HepG2 (cell line): ENCODE results near the gene PISD. TPM values are rescaled to one million over a fixed set of nuclear protein-coding genes. Genes with fewer than 3 reads are reported as not detected.

Experiments
- AGO1 ChIP-seq: fragments of 200-400 bp; formaldehyde crosslinking; IDR thresholded peaks from 2 replicates; pipeline ENCODE4 v1.6.1; 2017; ENCODE audit warnings: mild to moderate bottlenecking, low read depth, low read length, moderate library complexity; ENCODE audit not compliant: poor library complexity, severe bottlenecking
- E2F2 ChIP-seq: sonication (generic); formaldehyde crosslinking; IDR thresholded peaks from 2 replicates; pipeline ENCODE4 v1.4.0; 2020; ENCODE audit warnings: missing genetic modification reagents, borderline replicate concordance
- ELF3 ChIP-seq: IDR thresholded peaks from 2 replicates; pipeline ENCODE4 v1.6.1; 2016; ENCODE audit warnings: missing genetic modification reagents, missing compliant biosample characterization
- FOSL2 ChIP-seq: sonication (generic); formaldehyde crosslinking; IDR thresholded peaks from 2 replicates; pipeline ENCODE4 v1.4.0; 2020; ENCODE audit warnings: missing genetic modification reagents
- FOXA1 ChIP-seq, 2 experiments: fragments of 450-650 bp in 1 of 2; sonication (generic) in 1 of 2; formaldehyde crosslinking in 1 of 2; IDR thresholded peaks; 2 replicates each; pipeline versions ENCODE4 v1.4.0 to v1.6.1; 2016 to 2020; ENCODE audit warnings: missing genetic modification reagents in 1 of 2
- KDM5A ChIP-seq: fragments of 200-600 bp; sonication (generic); IDR thresholded peaks from 2 replicates; pipeline ENCODE4 v1.7.0; 2018; ENCODE audit warnings: antibody characterized with exemption, mild to moderate bottlenecking, low read length, borderline replicate concordance
- KLF12 ChIP-seq: sonication (generic); formaldehyde crosslinking; IDR thresholded peaks from 2 replicates; pipeline ENCODE4 v1.4.0; 2020; ENCODE audit warnings: missing genetic modification reagents, borderline replicate concordance
- MBD4 ChIP-seq: IDR thresholded peaks from 2 replicates; pipeline ENCODE4 v1.6.1; 2012; ENCODE audit warnings: low read length, inconsistent platforms, borderline replicate concordance
- MBNL3 ChIP-seq: fragments of 250-450 bp; sonication (Bioruptor Pico); conservative IDR thresholded peaks from 2 replicates; pipeline ENCODE4 v1.8.0; 2022; ENCODE audit warnings: mild to moderate bottlenecking, inconsistent platforms
- MEIS2 ChIP-seq: sonication (generic); formaldehyde crosslinking; IDR thresholded peaks from 2 replicates; pipeline ENCODE4 v1.9.0; 2021; ENCODE audit warnings: mild to moderate bottlenecking, missing genetic modification reagents
- MIER3 ChIP-seq: IDR thresholded peaks from 2 replicates; pipeline ENCODE4 v1.6.1; 2016; ENCODE audit warnings: missing compliant biosample characterization, borderline replicate concordance
- NR2F6 ChIP-seq, 2 experiments: IDR thresholded peaks; 2 replicates each; pipeline ENCODE4 v1.6.1; 2016; ENCODE audit warnings: antibody characterized with exemption in 1 of 2, mild to moderate bottlenecking in 1 of 2
- PHF20 ChIP-seq: sonication (generic); formaldehyde crosslinking; IDR thresholded peaks from 2 replicates; pipeline ENCODE4 v1.5.0; 2020; ENCODE audit warnings: mild to moderate bottlenecking, missing genetic modification reagents
- PHF5A ChIP-seq: IDR thresholded peaks from one replicate; pipeline ENCODE4 v1.6.1; 2018; ENCODE audit warnings: low read depth, missing genetic modification reagents; ENCODE audit not compliant: unreplicated experiment
- POGZ ChIP-seq: sonication (generic); formaldehyde crosslinking; IDR thresholded peaks from 2 replicates; pipeline ENCODE4 v1.4.0; 2020; ENCODE audit warnings: mild to moderate bottlenecking, missing genetic modification reagents
- SAP130 ChIP-seq: IDR thresholded peaks from 2 replicates; pipeline ENCODE4 v1.6.1; 2016; ENCODE audit warnings: low read depth
- THAP11 ChIP-seq: IDR thresholded peaks from 2 replicates; pipeline ENCODE4 v1.6.1; 2016; ENCODE audit warnings: missing biosample characterization, missing genetic modification reagents
- ZNF136 ChIP-seq: sonication (generic); formaldehyde crosslinking; IDR thresholded peaks from 2 replicates; pipeline ENCODE4 v1.8.1; 2022; ENCODE audit warnings: low read depth, mild to moderate bottlenecking, moderate library complexity, missing genetic modification reagents
- ZNF451 ChIP-seq: sonication (generic); formaldehyde crosslinking; IDR thresholded peaks from 2 replicates; pipeline ENCODE4 v1.5.0; 2020; ENCODE audit warnings: mild to moderate bottlenecking, missing genetic modification reagents
- ZNF773 ChIP-seq: sonication (generic); formaldehyde crosslinking; IDR thresholded peaks from 2 replicates; pipeline ENCODE4 v1.4.0; 2020; ENCODE audit warnings: missing genetic modification reagents, borderline replicate concordance
- ZNF777 ChIP-seq: sonication (generic); formaldehyde crosslinking; IDR thresholded peaks from 2 replicates; pipeline ENCODE4 v1.4.0; 2020; ENCODE audit warnings: missing genetic modification reagents
- ZNF780A ChIP-seq: sonication (generic); formaldehyde crosslinking; IDR thresholded peaks from 2 replicates; pipeline ENCODE4 v1.8.0; 2022; ENCODE audit warnings: mild to moderate bottlenecking, missing genetic modification reagents, moderate library complexity
- polyA plus RNA-seq, 8 experiments: library from polyadenylated mRNA; depleted of rRNA in 3 of 8; stranded (reverse) in 7 of 8; unstranded in 1 of 8; fragments of >200 nt; fragmentation: Illumina TruSeq in 4 of 8; extraction: Trizol in 4 of 8; gene quantifications; 2 replicates each; pipeline versions ENCODE4 v1.2.1 to v1.2.3, GENCODE V29; 2011 to 2016; ENCODE audit warnings: low read depth in 4 of 8, missing spikeins in 1 of 8, mixed read lengths in 1 of 8; ENCODE audit not compliant: insufficient read depth in 1 of 8
- total RNA-seq, 5 experiments: library from RNA; depleted of rRNA; stranded (reverse); fragments of >200 nt; fragmentation: Illumina TruSeq; extraction: Trizol; gene quantifications; 2 replicates each; pipeline ENCODE4 v1.2.3, GENCODE V29; 2016; ENCODE audit warnings: low read depth in 1 of 5
- TF ChIP-seq, protein P1 (sequence below): IDR thresholded peaks from 2 replicates; pipeline ENCODE4 v1.6.1; 2016
- TF ChIP-seq, protein P2 (sequence below): IDR thresholded peaks from 2 replicates; pipeline ENCODE4 v1.6.1; 2016; ENCODE audit warnings: missing compliant biosample characterization, missing genetic modification reagents, borderline replicate concordance
- TF ChIP-seq, protein P3 (sequence below): sonication (generic); formaldehyde crosslinking; IDR thresholded peaks from 2 replicates; pipeline ENCODE4 v1.5.0; 2020; ENCODE audit warnings: missing genetic modification reagents, mild to moderate bottlenecking, borderline replicate concordance
- TF ChIP-seq, protein P4 (sequence below): IDR thresholded peaks from 2 replicates; pipeline ENCODE4 v1.6.1; 2012; ENCODE audit warnings: inconsistent platforms

PISD gene
- total and polyA plus RNA-seq, 2 of the 13 experiments (the other 11 are each of a cell fraction or from before 2014, with no cell fraction given) = 30.1 to 47.7 TPM

DNA sequence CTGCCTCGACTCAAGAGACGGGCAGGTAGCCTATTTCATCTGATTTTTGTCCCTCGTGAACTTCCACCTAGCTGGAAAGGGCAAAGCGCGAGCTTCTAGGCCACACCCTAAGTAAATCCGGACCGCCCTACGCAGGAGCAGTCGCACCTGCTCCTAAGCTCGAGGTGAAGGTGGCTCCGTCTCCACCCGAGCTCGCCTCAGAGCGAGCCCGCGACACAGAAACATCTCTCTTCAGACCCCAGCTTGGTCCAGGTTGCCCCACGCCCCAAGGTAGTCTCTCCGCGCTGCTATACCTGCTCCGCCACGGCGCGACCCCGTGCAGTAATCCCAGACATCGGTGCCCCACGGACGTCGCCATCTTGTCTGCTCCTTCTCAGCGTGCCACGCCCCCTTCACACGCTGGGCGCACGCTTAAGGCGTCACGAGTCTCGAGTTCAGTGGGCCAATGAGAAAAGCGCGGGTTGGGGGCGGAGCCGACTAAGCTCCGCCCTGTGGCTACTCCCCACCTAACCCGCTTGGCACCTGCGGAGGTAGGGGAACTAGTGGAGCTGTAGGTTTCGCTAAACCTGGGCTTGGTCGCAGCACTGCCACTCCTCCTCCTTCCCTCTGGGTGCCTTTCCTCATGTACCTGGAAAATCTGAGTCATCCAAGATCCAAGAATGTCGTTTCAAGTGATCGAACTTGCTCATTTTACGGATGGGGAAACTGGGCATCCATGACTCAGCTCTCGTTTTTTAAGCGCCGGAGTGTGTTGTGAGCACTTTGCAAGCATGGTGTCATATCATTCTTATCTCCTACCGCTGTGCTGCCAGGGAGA lies at the start of gene PISD (continued):
- TF ChIP-seq, protein P1, sequence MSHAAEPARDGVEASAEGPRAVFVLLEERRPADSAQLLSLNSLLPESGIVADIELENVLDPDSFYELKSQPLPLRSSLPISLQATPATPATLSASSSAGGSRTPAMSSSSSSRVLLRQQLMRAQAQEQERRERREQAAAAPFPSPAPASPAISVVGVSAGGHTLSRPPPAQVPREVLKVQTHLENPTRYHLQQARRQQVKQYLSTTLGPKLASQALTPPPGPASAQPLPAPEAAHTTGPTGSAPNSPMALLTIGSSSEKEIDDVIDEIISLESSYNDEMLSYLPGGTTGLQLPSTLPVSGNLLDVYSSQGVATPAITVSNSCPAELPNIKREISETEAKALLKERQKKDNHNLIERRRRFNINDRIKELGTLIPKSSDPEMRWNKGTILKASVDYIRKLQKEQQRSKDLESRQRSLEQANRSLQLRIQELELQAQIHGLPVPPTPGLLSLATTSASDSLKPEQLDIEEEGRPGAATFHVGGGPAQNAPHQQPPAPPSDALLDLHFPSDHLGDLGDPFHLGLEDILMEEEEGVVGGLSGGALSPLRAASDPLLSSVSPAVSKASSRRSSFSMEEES (CRISPR knock-in tag) = 0 out of 2 replicates have a peak, but pooled peaks have one; percentile 45
- TF ChIP-seq POGZ (CRISPR knock-in tag) (peak; percentile 85), MBNL3 (CRISPR knock-in tag) (no peak), MBD4 (no peak), PHF5A (CRISPR knock-in tag) (no peak), KDM5A (peak; percentile 98), ZNF780A (CRISPR knock-in tag) (peak; percentile 63; the same call in 1 of the 2 replicates), MIER3 (peak; percentile 78; the same call in 1 of the 2 replicates), KLF12 (CRISPR knock-in tag) (peak; percentile 92), MEIS2 (CRISPR knock-in tag) (peak; percentile 15; the same call in 1 of the 2 replicates), ZNF451 (CRISPR knock-in tag) (peak; percentile 69; the same call in 1 of the 2 replicates), PHF20 (CRISPR knock-in tag) (peak; percentile 95), E2F2 (CRISPR knock-in tag) (no peak), FOXA1 (IDR thresholded peaks at IDR 0.05) (no peak), FOXA1 (CRISPR knock-in tag; IDR thresholded peaks at IDR 0.05) (peak; percentile 1; the same call in 1 of the 2 replicates), ZNF136 (CRISPR knock-in tag) (peak; percentile 40; the same call in 1 of the 2 replicates), SAP130 (CRISPR knock-in tag) (peak; percentile 99), ZNF773 (CRISPR knock-in tag) (no peak), THAP11 (peak; percentile 91), AGO1 (peak; percentile 60), FOSL2 (CRISPR knock-in tag) (0 out of 2 replicates have a peak, but pooled peaks have one; percentile 54), ELF3 (CRISPR knock-in tag) (peak; percentile 33; the same call in 1 of the 2 replicates), ZNF777 (CRISPR knock-in tag) (peak; percentile 89), NR2F6 (IDR thresholded peaks at IDR 0.05) (no peak), NR2F6 (CRISPR knock-in tag; IDR thresholded peaks at IDR 0.05) (no peak; the same call in 1 of the 2 replicates)
- TF ChIP-seq, protein P2, sequence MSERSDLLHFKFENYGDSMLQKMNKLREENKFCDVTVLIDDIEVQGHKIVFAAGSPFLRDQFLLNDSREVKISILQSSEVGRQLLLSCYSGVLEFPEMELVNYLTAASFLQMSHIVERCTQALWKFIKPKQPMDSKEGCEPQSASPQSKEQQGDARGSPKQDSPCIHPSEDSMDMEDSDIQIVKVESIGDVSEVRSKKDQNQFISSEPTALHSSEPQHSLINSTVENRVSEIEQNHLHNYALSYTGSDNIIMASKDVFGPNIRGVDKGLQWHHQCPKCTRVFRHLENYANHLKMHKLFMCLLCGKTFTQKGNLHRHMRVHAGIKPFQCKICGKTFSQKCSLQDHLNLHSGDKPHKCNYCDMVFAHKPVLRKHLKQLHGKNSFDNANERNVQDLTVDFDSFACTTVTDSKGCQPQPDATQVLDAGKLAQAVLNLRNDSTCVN = peak; percentile 91
- TF ChIP-seq, protein P3, sequence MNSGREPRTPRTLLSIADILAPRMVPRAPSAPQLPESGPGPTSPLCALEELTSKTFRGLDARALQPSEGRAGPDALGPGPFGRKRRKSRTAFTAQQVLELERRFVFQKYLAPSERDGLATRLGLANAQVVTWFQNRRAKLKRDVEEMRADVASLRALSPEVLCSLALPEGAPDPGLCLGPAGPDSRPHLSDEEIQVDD (CRISPR knock-in tag) = peak; percentile 85; the same call in 1 of the 2 replicates
- TF ChIP-seq, protein P4, sequence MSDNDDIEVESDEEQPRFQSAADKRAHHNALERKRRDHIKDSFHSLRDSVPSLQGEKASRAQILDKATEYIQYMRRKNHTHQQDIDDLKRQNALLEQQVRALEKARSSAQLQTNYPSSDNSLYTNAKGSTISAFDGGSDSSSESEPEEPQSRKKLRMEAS = peak; percentile 95
